Natural killer cell (primary cell): ENCODE measurements around the gene TSPYL1. TPM values are rescaled to one million over a fixed set of nuclear protein-coding genes. Genes with fewer than 3 reads are reported as not detected.
"Not testable (repeated sequence)": the region's sequence is repeated elsewhere in the genome, so short reads cannot be mapped to it uniquely, and the experiment has no call there.

Experiments used
- ATAC-seq, 3 donors: fragments of 150-1000 bp in 2 of 3; fragments of 200-7000 bp in 1 of 3; cut with Tn5 transposase; 1 replicate in 1 of 3; 2 replicates in 2 of 3; pipeline ENCODE4 v1.10.0; 2021; ENCODE audit warnings: mild to moderate bottlenecking in 2 of 3, moderate library complexity in 2 of 3
- DNase-seq, 2 donors: peaks; one replicate each; pipeline versions ENCODE4 v3.0.0 to v3.0.0-alpha.2; 2013 to 2021; ENCODE audit warnings: mixed read lengths in 1 of 2
- H3K27ac ChIP-seq: one replicate; pipeline ENCODE4 v1.5.1; 2013; ENCODE audit warnings: mild to moderate bottlenecking, low read length
- H3K27me3 ChIP-seq: one replicate; pipeline ENCODE4 v1.6.1; 2013; ENCODE audit warnings: low read length; ENCODE audit not compliant: control insufficient read depth, insufficient read depth
- H3K36me3 ChIP-seq: one replicate; pipeline ENCODE4 v1.6.1; 2013; ENCODE audit warnings: low read length; ENCODE audit not compliant: control insufficient read depth, insufficient read depth
- H3K4me1 ChIP-seq: one replicate; pipeline ENCODE4 v1.6.1; 2013; ENCODE audit warnings: low read length; ENCODE audit not compliant: control insufficient read depth, insufficient read depth
- H3K4me3 ChIP-seq: one replicate; pipeline ENCODE4 v1.5.1; 2013; ENCODE audit warnings: low read length
- H3K9me3 ChIP-seq: one replicate; pipeline ENCODE4 v1.6.1; 2013; ENCODE audit warnings: low read length; ENCODE audit not compliant: control insufficient read depth, insufficient read depth
- H3K27ac Mint-ChIP-seq, 2 donors: one replicate each; pipeline ENCODE4 v1.8.0; 2022; ENCODE audit warnings: mild to moderate bottlenecking in 2 of 2, mixed read lengths in 2 of 2, moderate library complexity in 1 of 2
- H3K27me3 Mint-ChIP-seq, 2 donors: one replicate each; pipeline ENCODE4 v1.8.0; 2022; ENCODE audit warnings: low read depth in 2 of 2, mixed read lengths in 2 of 2
- H3K36me3 Mint-ChIP-seq: one replicate; pipeline ENCODE4 v1.8.0; 2022; ENCODE audit warnings: mixed read lengths
- H3K4me1 Mint-ChIP-seq, 2 donors: one replicate each; pipeline ENCODE4 v1.8.0; 2022; ENCODE audit warnings: mixed read lengths in 2 of 2
- H3K4me3 Mint-ChIP-seq: one replicate; pipeline ENCODE4 v1.8.0; 2022; ENCODE audit warnings: mild to moderate bottlenecking, moderate library complexity, mixed read lengths
- H3K9me3 Mint-ChIP-seq, 2 donors: one replicate each; pipeline ENCODE4 v1.8.0; 2022; ENCODE audit warnings: mixed read lengths in 2 of 2
- CTCF ChIP-seq: fragments of 200-600 bp; IDR thresholded peaks from one replicate; pipeline ENCODE4 v1.8.0; 2022; ENCODE audit warnings: antibody characterized with exemption
- WGBS: methylation state at CpG from one replicate; pipeline ENCODE4 v1.1.7; 2013; ENCODE audit warnings: missing lambda C conversion rate; ENCODE audit not compliant: insufficient coverage; 5-methylcytosine and 5-hydroxymethylcytosine counted together
- intact Hi-C: fragments of 100-400 bp; cut with micrococcal nuclease; formaldehyde crosslinking; loops from one replicate; pipeline ENCODE4 v1.14.2; 2022
- total RNA-seq, 4 donors: library from RNA; stranded (reverse); fragments of 120-200 nt in 1 of 4; gene quantifications; one replicate each; pipeline versions ENCODE4 v1.2.3 to v1.2.4, GENCODE V29; 2013 to 2022

Gene TSPYL1
- total RNA-seq, 3 donors from 2014 or later (not counting 1 experiment from before 2014, with no cell fraction given): 134 to 143 (median 142) TPM

- intact Hi-C loops: no loop called here
- H3K4me1 Mint-ChIP-seq: no peaks in the 10 kb centered on the region
- H3K36me3 Mint-ChIP-seq: no peaks in the 10 kb centered on the region
- no peaks in the 10 kb centered on the region for H3K27me3 Mint-ChIP-seq
- Histone ChIP-seq H3K4me3 (no peak overlapping the region), H3K36me3 (no peaks in the 10 kb centered on the region), H3K27ac (no peak overlapping the region), H3K9me3 (no peaks in the 10 kb centered on the region), H3K27me3 (no peaks in the 10 kb centered on the region), H3K4me1 (no peaks in the 10 kb centered on the region)
- no peaks in the 10 kb centered on the region for H3K9me3 Mint-ChIP-seq
- ATAC-seq: no peak
- no peak for DNase-seq
- H3K27ac Mint-ChIP-seq: no peak overlapping the region
- no peak for TF ChIP-seq CTCF
- WGBS: 88% methylated on average over 5 of the region's 6 CpGs
- H3K4me3 Mint-ChIP-seq: no peak overlapping the region
These were observed 48.2 kb upstream of the TSPYL1 start for GRCh38 chr6:116327803-116328527.

- ATAC-seq: no peak
- 80% methylated on average over 4 of the region's 4 CpGs for WGBS
- Mint-ChIP-seq H3K4me3 (no peak overlapping the region), H3K36me3 (no peaks in the 10 kb centered on the region), H3K9me3 (no peaks in the 10 kb centered on the region), H3K27ac (no peak overlapping the region), H3K27me3 (no peaks in the 10 kb centered on the region), H3K4me1 (no peaks in the 10 kb centered on the region)
- Histone ChIP-seq H3K9me3 (no peaks in the 10 kb centered on the region), H3K27ac (no peak overlapping the region), H3K4me3 (no peak overlapping the region), H3K27me3 (no peaks in the 10 kb centered on the region), H3K36me3 (no peaks in the 10 kb centered on the region), H3K4me1 (no peaks in the 10 kb centered on the region)
- intact Hi-C loops: no loop called here
- no peak for DNase-seq
- TF ChIP-seq CTCF: no peak
These were observed 47.3 kb upstream of the TSPYL1 start for GRCh38 chr6:116326996-116327395.

GRCh38 chr6:116326181-116326671, 46.5 kb upstream of the TSPYL1 start:
- Histone ChIP-seq H3K9me3 (no peaks in the 10 kb centered on the region), H3K4me3 (no peak overlapping the region), H3K27ac (no peak overlapping the region), H3K27me3 (no peaks in the 10 kb centered on the region), H3K36me3 (no peaks in the 10 kb centered on the region), H3K4me1 (no peaks in the 10 kb centered on the region)
- TF ChIP-seq CTCF: no peak
- Mint-ChIP-seq H3K27me3 (no peaks in the 10 kb centered on the region), H3K9me3 (no peaks in the 10 kb centered on the region), H3K27ac (no peak overlapping the region), H3K36me3 (no peaks in the 10 kb centered on the region), H3K4me3 (no peak overlapping the region), H3K4me1 (no peaks in the 10 kb centered on the region)
- intact Hi-C loops: no loop called here
- DNase-seq (no peak), ATAC-seq (no peak)
- WGBS: 98% methylated on average over 6 of the region's 7 CpGs

- H3K27ac Mint-ChIP-seq, H3K4me1 ChIP-seq, H3K27me3 Mint-ChIP-seq, H3K36me3 Mint-ChIP-seq, intact Hi-C loops, H3K4me3 Mint-ChIP-seq, H3K36me3 ChIP-seq, H3K4me1 Mint-ChIP-seq, H3K27me3 ChIP-seq, H3K4me3 ChIP-seq, DNase-seq, H3K9me3 Mint-ChIP-seq, ATAC-seq, H3K27ac ChIP-seq, H3K9me3 ChIP-seq: not testable (repeated sequence)
- 98% methylated on average over 6 of the region's 11 CpGs for WGBS
These were observed 46.0 kb upstream of the TSPYL1 start for GRCh38 chr6:116325634-116326132.
